HG03442 (cell line): Measurements from ENCODE around the gene PLCG2.
"Not testable (repeated sequence)": the region's sequence is repeated elsewhere in the genome, so short reads cannot be mapped to it uniquely, and the experiment has no call there.

ENCODE experiments used
- ATAC-seq: cut with Tn5 transposase; IDR thresholded peaks from one replicate; pipeline ENCODE4 v1.9.1; 2021; ENCODE audit warnings: mild to moderate bottlenecking, moderate library complexity; ENCODE audit not compliant: unreplicated experiment

PLCG2 gene

DNA sequence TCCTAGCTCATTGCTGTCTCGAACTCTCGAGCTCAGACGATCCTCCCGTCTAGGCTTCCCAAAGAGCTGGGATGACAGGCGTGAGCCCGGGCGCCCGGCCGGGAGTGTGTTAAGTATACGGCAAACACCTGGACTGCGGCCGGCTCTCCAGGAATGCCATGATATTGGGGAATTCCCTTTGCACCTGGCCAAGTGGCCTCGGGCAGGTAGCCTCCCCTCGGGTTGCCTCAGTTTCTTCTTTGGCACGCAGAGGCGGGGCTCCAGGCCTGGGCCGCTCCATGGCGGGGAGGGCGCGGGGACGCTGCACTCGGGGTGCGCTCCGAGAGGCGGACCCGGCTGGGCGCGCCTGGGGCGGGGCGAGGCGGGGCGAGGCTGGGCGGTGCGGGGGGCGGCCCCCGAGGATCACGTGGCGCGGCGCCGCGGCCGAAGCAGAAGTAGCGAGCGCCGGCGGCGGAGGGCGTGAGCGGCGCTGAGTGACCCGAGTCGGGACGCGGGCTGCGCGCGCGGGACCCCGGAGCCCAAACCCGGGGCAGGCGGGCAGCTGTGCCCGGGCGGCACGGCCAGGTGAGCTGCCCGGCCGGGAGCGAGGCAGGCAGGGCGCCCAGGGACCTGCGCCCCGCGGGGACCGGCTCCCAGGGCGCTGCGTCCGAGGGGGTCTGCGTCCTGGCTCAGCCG lies at the start of gene PLCG2:
TSS of gene PLCG2 (plus strand) at position 431 of the 675 bp plus-strand sequence. CDS start 6,699 bp downstream, outside the sequence.
- peak; percentile 76 for ATAC-seq

DNA sequence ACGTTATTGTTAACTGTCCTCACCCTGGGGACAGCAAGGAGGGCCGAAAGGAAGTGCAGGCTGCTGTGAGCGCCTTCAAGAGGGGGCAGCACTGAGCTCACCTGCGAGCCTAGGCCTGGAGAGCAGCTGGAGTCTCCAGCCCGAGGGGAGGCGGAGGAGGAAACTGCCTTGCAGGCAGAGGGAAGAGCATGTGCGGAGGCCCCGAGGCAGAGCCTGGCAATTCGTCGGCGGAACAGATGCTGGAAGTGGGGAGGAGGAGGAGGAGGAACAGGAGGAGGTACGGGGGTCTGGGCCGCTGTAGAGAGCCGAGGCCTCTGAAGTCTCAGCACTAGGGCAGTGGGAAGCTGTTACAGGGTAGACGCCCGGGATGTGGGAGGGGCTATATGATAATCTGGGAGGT lies 49.6 kb upstream of the PLCG2 start:
- ATAC-seq = no peak

DNA sequence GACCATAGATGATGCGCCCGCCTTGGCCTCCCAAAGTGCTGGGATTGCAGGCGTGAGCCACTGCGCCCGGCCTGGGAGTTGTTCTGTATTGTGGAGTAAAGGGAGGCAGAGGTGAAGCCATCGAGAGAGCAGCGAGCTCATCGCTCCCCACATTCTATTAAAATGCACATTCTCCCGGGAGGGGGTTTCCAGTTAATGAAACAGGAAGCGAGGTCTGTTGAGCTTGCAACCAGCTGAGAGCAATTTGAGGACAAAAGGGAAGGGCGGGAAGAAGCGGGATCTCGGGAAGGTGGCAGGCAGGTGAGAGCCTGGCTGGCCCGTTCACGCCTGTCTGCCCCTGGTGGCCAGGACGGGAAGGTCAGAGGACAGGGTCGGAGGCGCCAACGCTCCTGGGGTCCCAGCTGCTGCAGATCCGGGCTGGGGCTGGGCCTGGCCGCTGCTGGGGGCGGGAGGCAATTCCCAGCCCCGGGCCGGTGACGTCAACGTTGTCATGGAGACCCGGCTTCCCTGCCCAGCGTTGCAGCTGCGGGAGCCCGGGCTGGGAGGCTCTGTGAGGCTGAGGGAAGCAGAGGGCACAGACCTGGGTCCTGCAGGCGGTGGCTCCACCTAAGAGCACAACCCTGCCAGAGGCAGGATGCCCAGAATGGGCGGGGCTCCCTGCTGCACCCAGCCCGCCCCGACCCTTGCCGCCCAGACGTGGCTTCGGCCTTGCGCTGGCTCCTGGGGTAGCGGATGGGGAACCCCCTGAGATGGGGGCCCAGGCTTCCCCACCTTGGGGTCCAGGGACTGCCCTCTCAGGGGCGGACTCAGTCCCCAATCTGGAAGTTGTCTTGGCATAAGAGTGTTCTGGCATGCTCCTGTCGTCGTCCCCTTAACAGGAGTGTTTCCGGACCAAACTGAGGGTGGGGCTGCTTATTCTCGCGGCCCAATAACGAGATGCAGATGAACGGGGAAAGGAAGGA lies 48.7 kb upstream of the PLCG2 start:
- peak; percentile 79 for ATAC-seq

DNA sequence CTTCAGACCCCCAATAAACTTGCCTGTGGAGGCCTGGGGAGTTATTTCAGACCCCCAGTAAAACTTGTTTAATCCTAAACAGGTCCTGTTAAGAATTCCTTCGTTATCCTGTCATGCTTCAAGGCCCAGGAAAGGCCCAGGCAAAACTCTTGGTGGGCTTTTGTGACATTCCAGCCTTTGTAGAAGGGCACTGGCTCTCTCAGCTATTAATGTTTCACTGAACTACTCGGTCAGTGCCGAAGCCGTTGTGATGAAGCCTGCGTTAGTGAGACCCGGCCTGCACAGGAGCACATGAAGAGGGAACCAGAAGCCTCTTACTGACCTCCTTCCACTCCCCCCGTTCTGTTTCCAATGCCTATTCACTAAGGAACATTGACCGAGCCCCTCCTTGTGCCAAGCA lies 47.4 kb upstream of the PLCG2 start:
- ATAC-seq = no peak

DNA sequence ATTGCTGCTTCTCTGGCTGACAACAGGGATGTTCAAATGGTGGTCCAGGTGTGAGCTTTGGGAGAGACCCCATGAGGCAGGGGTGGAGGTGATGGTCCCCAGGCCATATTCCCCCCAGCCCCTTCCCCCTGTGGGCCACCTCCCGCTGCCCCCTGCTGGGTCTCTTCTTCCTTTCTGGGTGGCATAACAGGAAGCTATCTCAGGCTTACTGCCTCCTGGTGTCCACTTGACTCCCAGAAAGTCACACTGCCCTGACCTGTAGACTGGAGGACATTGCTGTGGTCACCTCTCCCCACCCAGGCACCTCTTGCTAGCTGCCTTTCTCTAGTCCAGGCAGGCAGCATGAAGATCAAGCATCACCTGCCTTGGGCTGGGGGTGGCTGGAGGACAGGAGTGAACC lies 46.4 kb upstream of the PLCG2 start:
- ATAC-seq = no peak

DNA sequence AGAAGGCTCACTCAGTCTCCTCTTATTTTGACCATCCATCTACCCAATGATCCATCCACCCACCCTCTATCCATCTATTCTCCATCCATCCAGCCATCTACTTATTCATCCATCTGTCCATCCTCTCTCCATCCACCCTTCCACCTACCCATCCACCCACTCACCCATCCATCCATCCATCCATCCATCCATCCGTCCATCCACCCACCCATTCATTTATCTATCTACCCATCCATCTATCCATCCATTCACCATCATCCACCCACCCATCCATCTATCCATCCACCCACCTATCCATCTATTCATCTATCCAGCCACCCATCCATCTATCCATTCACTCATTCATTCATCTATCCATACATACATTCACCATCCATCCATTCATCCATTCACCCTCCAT lies 45.8 kb upstream of the PLCG2 start:
- ATAC-seq = no peak

DNA sequence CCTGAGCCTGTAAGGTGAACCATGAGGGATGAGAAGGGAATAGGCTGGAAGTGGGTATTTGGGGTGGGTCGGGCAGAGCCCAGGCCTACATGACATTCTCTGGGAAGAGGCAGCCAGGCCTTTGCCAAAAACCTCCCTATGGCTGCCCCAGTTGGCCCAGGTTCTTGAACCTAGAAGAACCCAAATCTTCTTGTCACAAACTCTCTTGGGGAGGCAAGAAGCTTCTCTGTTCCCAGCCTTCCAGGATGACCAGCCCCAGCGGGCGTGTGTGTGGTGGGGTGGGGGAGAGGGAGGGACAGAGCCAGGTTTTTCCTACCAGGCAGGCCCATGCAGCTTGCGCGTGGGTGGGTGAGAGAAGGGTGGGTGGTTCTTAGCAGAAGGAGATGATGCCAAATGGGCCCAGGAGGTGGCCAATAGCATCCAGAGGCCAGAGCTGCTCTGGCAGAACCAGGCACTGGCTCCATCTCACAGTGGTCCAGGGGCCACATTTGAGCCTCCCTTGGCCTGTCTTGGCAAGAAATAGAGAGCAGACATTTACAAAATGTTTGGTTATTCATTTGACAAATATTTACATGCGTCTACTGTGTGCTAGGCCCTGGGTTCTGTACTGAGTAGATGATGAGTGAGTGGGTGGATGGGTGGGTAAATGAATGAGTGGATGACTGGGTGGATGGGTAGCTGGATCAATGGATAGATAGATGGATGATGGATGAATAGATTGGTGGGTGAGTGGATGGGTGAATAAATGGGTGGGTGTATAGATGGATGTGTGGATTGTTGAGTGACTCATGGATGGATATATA lies 44.3 kb upstream of the PLCG2 start:
- no peak for ATAC-seq

DNA sequence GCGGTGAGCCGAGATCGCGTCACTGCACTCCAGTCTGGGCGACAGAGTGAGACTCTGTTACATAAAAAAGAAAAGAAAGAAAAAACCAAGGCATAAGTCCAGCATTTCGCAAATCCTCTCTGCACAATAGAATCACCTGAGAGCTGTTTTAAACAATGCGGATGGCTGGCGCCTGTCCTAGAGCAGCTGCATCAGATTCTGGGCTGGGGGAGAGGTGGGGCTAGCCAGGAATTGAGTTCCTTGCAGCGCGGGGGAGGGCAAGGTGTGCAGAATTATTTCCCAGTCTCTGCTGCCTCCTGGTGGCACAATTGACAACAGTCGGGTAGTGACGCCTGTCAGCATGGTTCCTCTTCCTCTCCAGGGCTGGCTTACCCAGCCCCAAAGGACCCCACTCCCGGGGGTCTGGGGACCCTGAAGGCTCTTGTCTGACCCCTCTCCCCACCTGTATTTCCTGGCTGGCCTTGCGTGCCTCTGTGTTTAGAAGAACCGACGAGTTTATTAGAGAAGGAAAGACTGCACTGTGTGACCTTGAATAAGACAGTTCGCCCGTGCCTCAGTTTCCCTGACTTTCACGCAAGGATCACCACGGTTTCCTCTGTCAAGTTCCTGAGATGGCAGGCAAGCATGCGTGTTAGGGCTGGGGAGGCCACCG lies 41.1 kb upstream of the PLCG2 start:
- ATAC-seq = peak; percentile 45

DNA sequence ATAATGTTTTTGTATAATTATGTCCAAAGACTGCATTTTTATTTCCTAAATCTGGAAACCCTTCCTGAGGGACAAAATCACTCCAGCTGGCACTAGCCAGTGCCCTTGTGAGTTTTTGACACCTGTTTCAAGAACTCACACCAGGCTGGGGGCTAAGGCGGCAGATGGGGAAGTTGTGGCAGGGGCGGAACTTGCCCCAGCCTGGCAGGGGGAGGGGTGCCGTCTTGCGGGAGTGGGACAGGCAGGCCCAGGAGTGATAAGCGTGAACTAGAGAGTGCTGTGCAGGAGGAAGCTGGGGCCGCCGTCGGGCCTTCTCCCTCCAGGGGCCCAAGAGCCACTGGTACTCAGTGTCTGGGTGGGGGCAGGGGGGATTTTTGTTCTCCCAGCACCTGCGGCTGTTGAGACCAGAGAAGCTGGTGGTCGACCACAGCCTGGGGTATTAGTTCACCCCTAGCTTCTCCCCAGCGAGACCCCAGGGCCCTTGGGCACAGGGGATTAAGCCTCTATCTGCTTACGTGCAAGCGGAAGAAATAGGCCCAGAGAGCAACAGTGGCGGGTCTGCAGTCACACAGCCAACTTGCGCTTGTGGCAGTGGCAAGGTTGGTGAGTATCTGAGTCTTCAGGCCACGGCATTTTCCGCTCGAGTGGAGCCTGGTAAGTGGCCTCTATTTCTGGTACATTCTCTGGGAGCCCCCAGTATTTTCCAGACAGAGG lies 40.2 kb upstream of the PLCG2 start:
- no peak for ATAC-seq

DNA sequence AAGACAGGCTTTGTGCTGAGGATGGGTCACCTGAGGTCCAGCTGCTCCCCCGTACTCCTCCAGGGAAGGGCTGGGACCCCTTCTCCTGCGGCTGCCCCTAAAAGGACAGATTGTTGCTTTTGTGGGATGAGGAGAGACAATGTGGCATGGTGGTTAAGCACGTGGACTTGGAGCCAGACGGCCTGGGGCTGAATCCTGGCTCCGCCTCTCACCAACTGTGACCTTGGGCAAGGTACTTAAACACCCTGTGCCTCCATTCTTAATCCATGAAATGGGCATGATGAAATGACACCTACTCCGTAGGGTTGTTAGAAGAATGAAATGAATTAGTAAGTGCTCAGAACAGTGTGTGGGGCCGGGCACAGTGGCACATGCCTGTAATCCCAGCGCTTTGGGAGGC lies 39.6 kb upstream of the PLCG2 start:
- no peak for ATAC-seq

DNA sequence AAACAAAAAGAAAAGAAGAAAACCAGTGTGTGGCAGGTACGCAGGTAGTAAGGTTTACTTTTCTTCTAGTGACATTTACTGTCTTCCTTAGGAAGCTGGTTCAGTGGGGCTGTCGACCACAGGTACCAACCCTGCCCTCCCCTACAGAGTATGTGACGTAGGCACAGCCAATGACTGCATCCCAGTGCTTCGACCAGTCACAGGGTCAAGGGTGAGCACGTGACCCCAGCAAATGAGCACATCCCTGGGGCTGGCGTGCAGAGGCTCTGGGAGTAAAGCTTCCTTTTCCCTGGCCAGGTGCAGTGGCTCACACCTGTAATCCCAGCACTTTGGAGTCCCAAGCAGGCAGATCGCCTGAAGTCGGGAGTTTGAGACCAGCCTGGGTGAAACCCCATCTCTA lies 38.9 kb upstream of the PLCG2 start:
- peak; percentile 65 for ATAC-seq

DNA sequence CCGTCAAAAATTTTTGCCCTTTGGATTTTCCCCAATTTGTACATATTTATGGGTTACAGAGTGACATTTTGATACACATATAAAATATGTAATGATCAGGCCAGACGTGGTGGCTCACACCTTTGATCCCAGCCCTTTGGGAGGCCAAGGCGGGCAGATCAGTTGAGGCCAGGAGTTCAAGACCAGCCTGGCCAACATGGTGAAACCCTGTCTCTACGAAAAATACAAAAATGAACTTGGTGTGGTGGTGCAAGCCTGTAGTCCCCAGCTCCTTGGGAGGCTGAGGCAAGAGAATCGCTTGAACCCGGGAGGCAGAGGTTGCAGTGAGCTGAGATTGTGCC lies 37.7 kb upstream of the PLCG2 start:
- not testable (repeated sequence) for ATAC-seq

DNA sequence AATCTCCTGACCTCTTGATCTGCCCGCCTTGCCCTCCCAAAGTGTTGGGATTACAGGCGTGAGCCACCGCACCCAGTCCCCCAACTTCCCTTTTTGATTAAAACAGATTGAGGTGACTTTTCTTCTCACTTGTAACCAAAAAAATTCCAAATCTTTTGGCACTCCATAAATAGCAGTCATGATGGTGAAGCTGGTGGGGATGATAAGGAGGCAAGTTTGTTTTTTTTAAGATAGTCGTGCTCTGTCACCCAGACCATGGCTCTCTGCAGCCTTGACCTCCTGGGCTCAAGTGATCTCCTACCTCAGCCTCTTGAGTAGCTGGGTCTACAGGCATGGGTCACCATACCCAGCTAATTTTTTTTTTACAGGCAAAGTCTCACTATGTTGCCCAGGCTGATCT lies 34.7 kb upstream of the PLCG2 start:
- ATAC-seq = no peak

DNA sequence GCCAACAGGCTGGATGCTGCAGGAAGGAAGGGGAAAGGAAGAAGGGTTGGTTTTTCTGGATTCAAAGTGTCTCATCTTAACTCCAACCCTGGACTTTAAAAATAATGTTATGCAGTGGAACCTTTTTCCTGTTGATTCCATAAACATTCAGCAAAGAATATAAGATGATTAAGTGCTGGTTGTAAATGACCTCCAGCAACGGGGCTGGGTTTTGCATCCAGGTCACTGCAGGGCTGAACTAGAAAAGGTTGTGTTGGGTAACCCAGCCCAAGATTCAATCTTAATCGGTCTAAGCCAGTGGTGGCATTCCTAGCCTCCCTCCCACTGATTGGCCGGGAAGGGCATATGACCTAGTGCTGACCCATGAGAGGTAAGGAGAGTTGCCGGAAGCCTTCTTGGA lies 34.2 kb upstream of the PLCG2 start:
- ATAC-seq = no peak

DNA sequence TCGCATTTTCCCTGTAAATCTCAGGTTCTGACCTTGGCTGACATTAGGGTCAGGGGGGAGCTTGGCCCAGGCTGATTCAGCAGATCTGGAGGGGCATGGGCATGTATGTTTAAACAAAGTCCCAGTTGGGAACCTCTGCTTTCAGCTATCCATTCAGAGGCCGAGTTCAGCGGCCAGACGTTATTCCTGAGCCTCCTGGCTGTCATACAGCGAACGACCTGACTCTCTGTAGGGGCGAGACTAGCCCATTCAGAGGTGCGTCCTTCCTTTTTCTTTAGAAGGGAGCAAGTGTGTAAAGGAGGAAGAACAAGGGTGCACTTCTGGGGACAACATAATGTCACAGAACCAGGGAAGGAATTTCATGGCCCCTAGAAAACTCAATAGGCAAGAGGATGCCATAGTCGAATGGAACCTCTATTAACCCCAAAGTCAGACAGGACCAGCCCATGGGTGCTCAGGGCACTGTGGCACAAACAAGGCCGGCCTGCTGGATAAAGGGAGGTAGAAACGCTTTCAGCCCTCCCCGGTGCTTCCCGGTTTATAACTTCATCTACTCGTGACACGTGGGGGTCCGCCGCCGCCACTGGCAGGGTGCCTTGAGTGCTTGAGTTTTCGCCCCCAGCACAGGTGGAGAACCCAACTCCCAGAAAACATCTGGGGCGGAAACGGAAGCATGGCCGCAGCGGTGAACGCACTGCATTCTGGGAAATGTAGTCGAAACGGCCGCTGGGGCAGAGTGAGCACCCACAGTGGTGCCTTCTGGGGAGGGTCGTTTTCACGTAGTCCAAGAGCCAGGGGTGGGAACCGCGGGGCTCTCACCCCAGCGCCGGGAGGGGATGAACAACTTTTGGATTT lies 33.2 kb upstream of the PLCG2 start:
- peak; percentile 77 for ATAC-seq

DNA sequence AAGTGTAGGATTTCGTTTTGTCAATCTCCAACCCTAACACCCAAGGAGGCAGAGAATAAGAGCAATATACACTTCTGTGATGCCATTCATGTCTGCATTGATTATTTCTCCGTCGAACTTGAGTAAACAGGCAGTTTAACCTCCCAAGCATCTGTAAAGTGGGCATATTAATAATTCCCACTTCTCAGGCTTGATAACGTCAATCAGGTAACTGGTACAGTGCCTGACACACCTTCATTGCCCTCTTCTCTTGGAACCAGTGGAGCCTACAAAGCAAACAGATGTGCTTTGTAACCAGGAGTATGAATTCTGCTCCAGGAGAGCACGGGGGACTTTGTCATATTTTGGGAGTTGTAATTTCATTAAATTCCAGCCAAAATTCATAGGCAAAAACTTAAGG lies 32.5 kb upstream of the PLCG2 start:
- ATAC-seq = no peak

DNA sequence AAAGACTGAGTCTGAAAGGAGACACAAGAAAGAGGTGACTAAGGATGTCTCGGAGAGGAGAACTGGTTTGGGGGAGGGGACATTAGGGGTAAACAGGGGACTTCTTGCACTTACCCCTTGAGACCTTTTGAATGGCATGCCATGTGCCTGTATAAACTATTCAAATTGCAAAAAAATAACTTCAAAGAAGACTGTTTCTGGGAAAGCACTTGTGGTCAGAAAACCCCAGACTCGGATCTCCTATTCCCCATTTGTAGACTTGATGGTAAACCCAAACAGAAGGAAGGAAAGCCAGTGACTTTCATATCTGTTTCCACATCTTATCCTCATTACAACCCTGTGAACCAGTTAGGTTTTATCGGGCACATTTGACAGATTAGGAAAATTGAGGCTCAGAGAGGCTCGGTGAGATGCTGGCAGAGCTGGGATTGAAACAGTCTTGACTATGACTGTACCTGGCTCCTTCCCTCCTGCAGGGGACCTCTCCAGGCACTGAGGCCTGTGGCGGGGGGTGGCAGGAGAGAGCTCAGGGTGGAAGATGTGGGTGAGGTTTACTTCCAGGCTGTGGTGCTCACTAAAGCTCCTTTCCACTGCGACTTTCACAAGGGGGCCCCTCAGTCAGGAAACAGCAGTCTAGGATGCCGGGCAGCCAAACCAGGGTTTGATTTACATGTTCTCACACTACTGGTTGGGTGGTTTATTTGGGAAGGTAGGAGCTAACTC lies 30.5 kb upstream of the PLCG2 start:
- no peak for ATAC-seq

DNA sequence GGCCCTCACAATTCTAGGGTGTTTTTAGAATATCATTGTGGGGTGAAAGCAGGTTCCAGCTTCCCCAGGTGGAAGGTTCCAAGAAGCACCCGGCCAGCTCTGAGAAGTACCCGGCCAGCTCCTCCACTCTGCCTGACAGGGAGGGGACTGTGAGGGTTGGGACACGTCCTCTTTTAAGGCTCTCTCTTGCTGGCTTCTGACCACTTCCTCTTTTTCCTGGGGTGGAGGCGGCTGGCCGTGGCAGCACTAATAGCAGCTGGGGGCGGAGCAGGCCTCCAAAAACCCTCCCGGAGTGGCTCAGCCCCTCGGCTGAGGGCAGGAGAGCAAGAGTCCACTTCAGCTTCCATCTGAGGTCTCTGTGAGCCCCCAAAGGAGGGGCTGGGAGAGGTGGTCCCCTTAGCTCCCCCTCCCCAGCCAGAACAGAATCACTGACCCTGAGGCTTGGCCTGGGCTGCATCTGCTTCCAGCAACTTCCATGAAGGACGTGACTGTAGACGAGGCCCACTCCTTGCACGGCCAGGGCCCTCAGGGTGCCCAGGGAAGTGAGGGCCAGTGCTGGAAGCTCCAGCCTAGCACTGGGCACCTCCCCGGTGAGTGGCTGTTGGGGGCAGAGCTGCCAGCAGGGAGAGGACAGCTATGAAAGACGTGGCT lies 26.7 kb upstream of the PLCG2 start:
- ATAC-seq = peak; percentile 91
